Stimulated activated naive B cell treated with anti-CD40 and anti-IgM and Interleukin-4, amounts not matched to agents 10 μg/mL and 1 μg/mL and 100 μg/mL, for 72 hours (primary cell): Measurements from ENCODE around the gene GPATCH11.

Source experiments
- ATAC-seq, 2 donors: fragments of 150-1000 bp; cut with Tn5 transposase; replicated peaks; 2 replicates each; pipeline ENCODE4 v1.10.0; 2021; ENCODE audit warnings: moderate library complexity in 1 of 2
- DNase-seq: peaks from one replicate; pipeline ENCODE4 v3.0.0; 2021
- H3K27ac Mint-ChIP-seq: one replicate; pipeline ENCODE4 v1.8.0; 2022; ENCODE audit warnings: mild to moderate bottlenecking, mixed read lengths
- H3K27me3 Mint-ChIP-seq, 2 donors: one replicate each; pipeline ENCODE4 v1.8.0; 2022; ENCODE audit warnings: mixed read lengths in 2 of 2
- H3K36me3 Mint-ChIP-seq, 2 donors: one replicate each; pipeline ENCODE4 v1.8.0; 2022; ENCODE audit warnings: mixed read lengths in 2 of 2, mild to moderate bottlenecking in 1 of 2
- H3K4me1 Mint-ChIP-seq, 2 donors: one replicate each; pipeline ENCODE4 v1.8.0; 2022; ENCODE audit warnings: mixed read lengths in 2 of 2, mild to moderate bottlenecking in 1 of 2
- H3K4me3 Mint-ChIP-seq, 2 donors: one replicate each; pipeline ENCODE4 v1.8.0; 2022; ENCODE audit warnings: mild to moderate bottlenecking in 2 of 2, mixed read lengths in 2 of 2, moderate library complexity in 1 of 2
- H3K9me3 Mint-ChIP-seq, 2 donors: one replicate each; pipeline ENCODE4 v1.8.0; 2022; ENCODE audit warnings: mixed read lengths in 2 of 2, mild to moderate bottlenecking in 1 of 2

The GPATCH11 gene

DNA sequence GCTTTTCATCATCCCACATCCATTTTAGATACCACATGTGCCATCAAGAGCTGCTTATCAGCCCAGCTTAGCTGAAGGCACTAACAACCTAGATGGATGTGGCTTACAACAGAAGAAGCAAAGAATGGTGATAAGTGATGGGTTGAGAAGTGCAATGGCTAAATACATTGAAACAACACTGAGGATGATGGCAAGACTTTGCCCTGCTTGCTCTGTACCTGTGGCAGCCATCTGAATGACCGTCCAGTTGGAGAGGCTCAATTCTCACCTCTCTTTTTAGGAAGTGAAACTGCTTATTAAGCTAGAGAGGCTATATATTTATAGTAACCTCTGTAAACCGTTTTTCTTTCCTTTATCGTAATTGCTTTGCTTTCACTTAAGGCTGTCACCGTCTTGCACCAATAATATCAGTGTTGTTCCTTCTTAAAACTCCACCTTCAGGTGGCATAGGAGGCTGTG, 5.7 kb downstream of the GPATCH11 start:
- Mint-ChIP-seq H3K9me3 (no peaks in the 10 kb centered on the region), H3K4me1 (peaks cover 29 to 57% of the 10 kb centered on the region in 2 donors), H3K27me3 (no peaks in the 10 kb centered on the region), H3K4me3 (peak overlapping the region; percentile 28 to 43), H3K36me3 (peaks cover 28 to 32% of the 10 kb centered on the region in 2 donors), H3K27ac (peak overlapping the region; percentile 52)
- ATAC-seq (peak; percentile 92 to 93), DNase-seq (peak; percentile 27)

DNA sequence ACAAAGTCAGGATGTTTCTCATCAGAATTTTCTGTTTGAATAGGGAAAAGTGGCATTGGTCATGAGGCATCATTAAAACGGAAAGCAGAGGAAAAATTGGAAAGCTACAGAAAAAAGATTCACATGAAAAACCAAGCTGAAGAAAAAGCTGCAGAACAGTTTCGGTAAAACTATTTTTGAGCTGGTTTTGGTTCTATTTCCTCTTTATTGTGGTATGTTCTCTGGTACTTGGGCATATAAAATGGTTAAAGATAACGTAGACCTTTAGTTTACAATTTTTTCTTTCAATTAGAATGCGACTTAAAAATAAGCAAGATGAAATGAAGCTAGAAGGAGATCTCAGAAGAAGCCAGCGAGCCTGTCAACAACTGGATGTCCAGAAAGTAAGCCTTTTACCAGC, 7.6 kb downstream of the GPATCH11 start:
- peaks cover 27 to 67% of the 10 kb centered on the region in 2 donors for H3K4me1 Mint-ChIP-seq
- peaks cover 34 to 41% of the 10 kb centered on the region in 2 donors for H3K36me3 Mint-ChIP-seq
- peak overlapping the region; percentile 80 for H3K27ac Mint-ChIP-seq
- no peaks in the 10 kb centered on the region for H3K9me3 Mint-ChIP-seq
- no peaks in the 10 kb centered on the region for H3K27me3 Mint-ChIP-seq
- ATAC-seq (peak; percentile 57 to 67), DNase-seq (no peak)
- H3K4me3 Mint-ChIP-seq = peak overlapping the region; percentile 70 to 82

DNA sequence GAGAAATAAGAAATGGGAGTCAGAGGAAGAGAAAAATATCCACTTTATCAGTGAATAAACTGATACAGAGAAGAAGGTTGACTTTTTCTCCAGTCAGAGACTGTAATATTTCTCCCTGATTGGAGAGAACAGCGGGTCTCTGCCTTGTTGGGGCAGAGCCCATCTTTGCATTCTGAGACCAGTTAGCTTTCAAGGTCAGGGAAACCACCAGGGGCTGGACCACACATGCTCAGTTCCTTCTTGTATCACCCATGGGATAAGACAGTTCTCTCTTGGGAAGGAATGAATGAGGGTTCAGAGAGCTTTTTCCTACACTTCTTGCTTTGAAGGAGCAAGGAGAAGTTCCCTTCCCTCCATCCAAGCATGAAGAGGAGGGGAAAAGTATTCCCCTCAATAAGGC, 12.2 kb downstream of the GPATCH11 start:
- Mint-ChIP-seq H3K4me1 (peaks cover 13 to 33% of the 10 kb centered on the region in 2 donors), H3K27ac (peak overlapping the region; percentile 52), H3K9me3 (no peaks in the 10 kb centered on the region), H3K27me3 (no peaks in the 10 kb centered on the region), H3K36me3 (peaks cover 42 to 57% of the 10 kb centered on the region in 2 donors), H3K4me3 (no peak overlapping the region)
- peak; percentile 63 to 72 for ATAC-seq
- DNase-seq = no peak

DNA sequence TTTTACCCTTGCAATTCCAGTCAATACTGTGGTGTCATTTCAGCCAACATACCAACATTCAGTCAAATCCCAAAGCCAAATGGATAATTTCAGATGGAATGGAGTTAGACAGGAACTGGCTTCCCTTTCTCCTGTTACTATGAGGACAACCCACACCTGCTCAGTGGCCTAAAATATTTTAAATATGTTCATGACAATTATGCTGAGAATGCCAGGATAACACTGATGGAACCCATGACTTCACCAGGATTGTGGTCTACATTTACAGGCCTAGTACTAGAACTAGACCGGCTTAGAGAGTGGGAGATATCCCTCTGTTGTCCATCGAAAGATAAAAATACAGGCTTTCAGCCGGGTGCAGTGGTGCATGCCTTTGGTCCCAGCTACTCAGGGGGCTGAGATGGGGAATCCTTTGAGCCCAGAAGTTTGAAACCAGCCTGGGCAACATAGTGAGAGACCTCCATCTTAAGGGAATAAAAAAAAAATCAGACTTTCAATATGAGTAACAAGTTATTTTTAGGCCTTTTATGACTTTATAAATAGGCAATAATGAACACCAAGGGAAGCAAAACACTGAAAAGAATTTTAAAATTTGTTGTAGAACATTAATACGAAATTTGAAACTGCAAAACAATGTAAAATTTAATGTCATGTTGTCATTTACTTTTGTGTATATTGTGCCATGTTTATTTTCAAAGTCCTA, 14.2 kb downstream of the GPATCH11 start:
- peaks cover 9 to 20% of the 10 kb centered on the region in 2 donors for H3K4me1 Mint-ChIP-seq
- H3K9me3 Mint-ChIP-seq = no peaks in the 10 kb centered on the region
- no peak overlapping the region for H3K27ac Mint-ChIP-seq
- peaks cover 39 to 58% of the 10 kb centered on the region in 2 donors for H3K36me3 Mint-ChIP-seq
- H3K4me3 Mint-ChIP-seq = no peak overlapping the region
- H3K27me3 Mint-ChIP-seq = no peaks in the 10 kb centered on the region
- ATAC-seq (no peak), DNase-seq (no peak)

DNA sequence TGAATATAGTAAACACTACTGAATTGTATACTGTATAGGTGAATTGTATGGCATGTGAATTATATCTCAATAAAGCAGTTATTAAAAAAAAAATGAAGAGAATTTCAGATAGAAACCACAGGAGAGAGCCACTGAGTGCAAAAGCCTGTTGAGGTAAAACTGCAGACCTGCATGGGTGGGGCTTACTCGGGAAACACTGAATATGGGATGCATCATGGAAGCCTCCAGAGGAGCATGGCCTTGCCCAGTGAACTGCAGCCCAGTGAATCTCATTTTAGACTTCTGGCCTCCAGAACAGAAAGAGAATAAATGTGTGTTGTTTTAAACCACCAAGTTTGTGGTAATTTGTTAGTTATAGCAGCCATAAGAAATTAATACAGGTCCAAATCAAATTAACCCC, 15.7 kb downstream of the GPATCH11 start:
- H3K27ac Mint-ChIP-seq = no peak overlapping the region
- H3K9me3 Mint-ChIP-seq = no peaks in the 10 kb centered on the region
- H3K27me3 Mint-ChIP-seq = no peaks in the 10 kb centered on the region
- ATAC-seq = no peak
- no peak overlapping the region for H3K4me3 Mint-ChIP-seq
- peaks cover 31 to 60% of the 10 kb centered on the region in 2 donors for H3K36me3 Mint-ChIP-seq
- DNase-seq = no peak
- H3K4me1 Mint-ChIP-seq = peaks cover 7 to 14% of the 10 kb centered on the region in 2 donors

DNA sequence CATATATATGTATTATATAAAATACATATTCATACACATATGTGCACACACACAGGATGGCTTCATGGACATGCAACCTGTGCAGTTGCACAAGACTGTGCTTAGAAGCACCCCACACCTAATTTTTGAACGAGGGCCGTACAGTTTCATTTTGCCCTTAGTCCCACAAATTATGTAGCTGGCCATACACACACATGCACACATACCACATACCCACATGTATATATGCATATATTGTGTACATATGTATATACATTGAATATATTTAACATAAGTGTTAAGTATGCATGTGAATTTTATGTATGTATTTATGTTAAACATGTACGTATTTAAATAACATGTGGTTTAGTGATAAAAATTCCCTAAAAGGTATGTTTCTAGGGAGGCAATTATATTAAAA, 18.3 kb downstream of the GPATCH11 start:
- H3K4me3 Mint-ChIP-seq = no peak overlapping the region
- no peak for ATAC-seq

DNA sequence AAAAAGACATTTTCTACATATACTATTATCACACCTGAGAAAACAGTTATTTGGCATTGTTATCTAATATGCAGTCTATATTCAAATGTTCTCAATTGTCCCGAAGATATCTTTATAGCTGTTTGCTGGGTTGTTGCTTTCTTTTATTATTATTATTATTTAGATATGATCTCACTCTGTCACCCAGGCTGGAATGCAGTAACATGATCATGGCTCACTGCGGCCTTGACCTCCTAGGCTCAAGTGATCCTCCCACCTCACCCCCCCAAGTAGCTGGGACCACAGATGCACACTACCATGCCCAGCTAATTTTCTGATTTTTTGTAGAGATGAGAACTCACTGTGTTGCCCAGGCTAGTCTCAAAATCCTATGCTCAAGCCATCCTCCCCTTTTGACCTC, 19.9 kb downstream of the GPATCH11 start:
- no peak for DNase-seq
- ATAC-seq = no peak
- Mint-ChIP-seq H3K4me3 (no peak overlapping the region), H3K4me1 (peaks cover 0 to 5% of the 10 kb centered on the region in 2 donors), H3K27ac (no peak overlapping the region), H3K9me3 (no peaks in the 10 kb centered on the region), H3K27me3 (no peaks in the 10 kb centered on the region), H3K36me3 (peaks cover 32 to 65% of the 10 kb centered on the region in 2 donors)

More for the DNA sequence above, 18.3 kb downstream of the GPATCH11 start:
- H3K9me3 Mint-ChIP-seq = no peaks in the 10 kb centered on the region
- no peaks in the 10 kb centered on the region for H3K27me3 Mint-ChIP-seq
- peaks cover 0 to 6% of the 10 kb centered on the region in 2 donors for H3K4me1 Mint-ChIP-seq
- H3K36me3 Mint-ChIP-seq = peaks cover 30 to 62% of the 10 kb centered on the region in 2 donors
- H3K27ac Mint-ChIP-seq = no peak overlapping the region
- DNase-seq = no peak

DNA sequence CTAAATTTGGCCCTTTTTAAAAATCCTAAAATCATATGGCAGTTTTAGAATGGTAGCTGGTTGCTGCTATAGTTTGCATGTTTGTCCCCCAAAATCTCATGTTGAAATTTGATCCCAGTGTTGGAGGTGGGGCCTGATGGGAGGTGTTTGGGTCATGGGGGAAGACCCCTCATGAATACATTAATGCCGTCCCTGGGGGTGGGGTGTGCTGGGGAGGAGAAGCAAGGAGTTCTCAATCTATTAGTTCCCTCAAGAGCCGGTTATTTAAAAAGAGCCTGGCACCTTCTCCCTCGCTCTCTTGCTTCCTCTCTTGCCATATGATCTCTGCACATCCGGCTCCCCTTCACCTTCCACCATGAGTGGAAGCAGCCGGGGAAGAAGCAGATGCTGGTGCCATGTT, 20.8 kb downstream of the GPATCH11 start:
- ATAC-seq = no peak
- H3K9me3 Mint-ChIP-seq = no peaks in the 10 kb centered on the region
- no peak for DNase-seq
- H3K36me3 Mint-ChIP-seq = peaks cover 25 to 56% of the 10 kb centered on the region in 2 donors
- no peak overlapping the region for H3K4me3 Mint-ChIP-seq
- H3K27ac Mint-ChIP-seq = no peak overlapping the region
- H3K27me3 Mint-ChIP-seq = no peaks in the 10 kb centered on the region
- peaks cover 0 to under 1% of the 10 kb centered on the region in 2 donors for H3K4me1 Mint-ChIP-seq

DNA sequence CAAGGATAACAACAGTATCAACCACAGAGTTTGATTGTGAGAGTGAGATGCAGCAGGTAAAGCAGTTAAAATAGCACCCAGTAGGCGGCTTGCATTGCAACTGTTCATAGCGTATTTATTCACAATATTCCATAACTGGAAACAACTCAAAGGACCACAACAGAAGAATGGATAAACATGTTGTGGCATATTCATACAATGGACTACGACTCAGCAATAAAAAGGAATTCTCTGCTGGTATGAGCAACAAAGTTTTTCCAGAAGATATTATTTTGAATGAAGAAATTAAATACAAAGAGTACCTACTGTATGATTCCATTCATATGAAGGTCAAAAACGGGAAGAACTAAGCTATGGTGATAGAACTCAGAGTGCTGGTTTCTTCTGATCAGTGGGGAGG, 25.2 kb downstream of the GPATCH11 start:
- peaks cover 14 to 51% of the 10 kb centered on the region in 2 donors for H3K36me3 Mint-ChIP-seq
- H3K27me3 Mint-ChIP-seq = no peaks in the 10 kb centered on the region
- H3K9me3 Mint-ChIP-seq = no peaks in the 10 kb centered on the region
- no peak for ATAC-seq
- no peak overlapping the region for H3K4me3 Mint-ChIP-seq
- no peaks in the 10 kb centered on the region for H3K4me1 Mint-ChIP-seq
- no peak for DNase-seq
- H3K27ac Mint-ChIP-seq = no peak overlapping the region

DNA sequence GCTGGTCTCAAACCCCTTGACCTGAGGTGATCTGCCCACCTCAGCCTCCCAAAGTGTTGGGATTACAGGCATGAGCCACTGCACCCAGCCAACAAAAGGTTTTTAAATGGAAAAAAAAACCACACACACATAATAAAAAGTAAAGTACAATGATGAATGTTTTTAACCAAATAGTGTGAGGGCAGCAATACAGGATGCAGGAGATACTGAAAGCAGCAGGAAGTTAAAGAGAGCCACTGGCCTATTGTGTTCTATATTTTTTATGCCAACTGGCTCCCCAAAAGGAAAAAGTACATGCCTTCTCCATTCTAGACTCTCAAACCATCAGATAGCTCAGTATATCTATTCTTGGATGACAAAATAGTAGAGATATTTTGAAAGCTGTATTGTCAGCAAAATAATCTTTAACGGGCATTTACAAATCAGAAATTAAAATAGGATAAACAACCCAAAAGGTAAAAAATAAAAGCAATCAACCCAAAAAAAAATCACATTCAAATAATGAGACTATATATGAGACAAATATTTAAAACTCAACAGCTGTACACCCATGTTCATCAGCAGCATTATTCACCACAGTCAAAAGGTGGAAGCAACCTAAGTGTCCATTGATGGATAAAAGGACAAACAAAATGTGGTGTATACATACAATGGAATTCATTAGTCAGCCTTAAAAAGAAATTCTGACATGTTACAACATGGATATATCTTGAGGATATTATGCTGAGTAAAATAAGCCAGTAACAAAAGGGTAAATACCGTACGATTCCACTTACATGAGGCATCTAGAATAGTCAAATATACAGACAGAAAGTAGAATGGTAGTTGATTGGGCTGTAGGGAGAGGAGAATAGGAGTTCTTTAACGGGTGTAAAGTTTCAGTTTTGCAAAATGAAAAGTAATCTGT, 26.2 kb downstream of the GPATCH11 start:
- Mint-ChIP-seq H3K4me1 (no peaks in the 10 kb centered on the region), H3K9me3 (no peaks in the 10 kb centered on the region), H3K27ac (no peak overlapping the region), H3K4me3 (no peak overlapping the region), H3K27me3 (no peaks in the 10 kb centered on the region), H3K36me3 (peaks cover 10 to 42% of the 10 kb centered on the region in 2 donors)
- DNase-seq (no peak), ATAC-seq (no peak)

DNA sequence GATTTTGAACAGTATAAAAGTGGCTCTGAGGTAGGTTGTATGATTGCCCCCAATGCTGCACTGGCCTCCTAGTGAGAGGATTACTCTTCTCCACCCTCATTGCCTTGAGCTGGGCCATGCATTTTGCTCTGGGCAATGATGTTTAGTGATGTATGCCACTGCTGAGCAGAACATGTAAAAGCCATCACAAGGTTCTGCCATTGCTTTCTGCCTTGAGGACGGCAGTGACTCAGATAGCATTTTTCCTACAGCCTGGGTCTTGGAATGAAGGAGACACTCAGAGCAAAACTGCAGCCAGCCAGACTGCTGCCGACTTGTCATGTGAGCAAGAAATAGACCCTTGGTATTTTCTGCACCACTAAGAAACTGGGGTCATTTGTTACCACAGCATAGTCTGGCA, 27.6 kb downstream of the GPATCH11 start:
- H3K27me3 Mint-ChIP-seq = no peaks in the 10 kb centered on the region
- no peak overlapping the region for H3K27ac Mint-ChIP-seq
- peaks cover 14 to 44% of the 10 kb centered on the region in 2 donors for H3K36me3 Mint-ChIP-seq
- H3K4me3 Mint-ChIP-seq = no peak overlapping the region
- ATAC-seq (no peak), DNase-seq (no peak)
- no peaks in the 10 kb centered on the region for H3K9me3 Mint-ChIP-seq
- no peaks in the 10 kb centered on the region for H3K4me1 Mint-ChIP-seq

DNA sequence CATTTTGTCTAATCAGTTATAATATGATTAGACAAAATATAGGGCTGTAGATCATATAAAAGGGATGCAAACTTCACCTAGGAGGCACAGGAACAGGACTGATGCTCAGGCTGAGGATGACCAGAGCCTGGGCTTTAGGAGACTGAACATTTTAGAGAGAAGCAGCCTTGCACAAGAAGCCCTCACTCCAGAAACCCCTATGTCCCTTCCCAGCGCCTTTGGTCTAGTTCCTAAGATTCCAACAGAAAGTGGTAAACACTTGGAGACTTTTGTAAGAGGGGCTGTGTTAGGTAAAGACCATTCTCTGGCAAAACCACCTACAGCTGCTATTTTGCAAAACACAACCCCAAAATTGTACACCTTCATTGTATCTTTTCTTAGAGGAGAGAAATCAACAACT, 33.2 kb downstream of the GPATCH11 start:
- H3K36me3 Mint-ChIP-seq = peaks cover 34 to 47% of the 10 kb centered on the region in 2 donors
- H3K27me3 Mint-ChIP-seq = no peaks in the 10 kb centered on the region
- no peaks in the 10 kb centered on the region for H3K4me1 Mint-ChIP-seq
- DNase-seq (no peak), ATAC-seq (no peak)
- H3K9me3 Mint-ChIP-seq = no peaks in the 10 kb centered on the region
- H3K27ac Mint-ChIP-seq = peak overlapping the region; percentile 14
- H3K4me3 Mint-ChIP-seq = no peak overlapping the region

DNA sequence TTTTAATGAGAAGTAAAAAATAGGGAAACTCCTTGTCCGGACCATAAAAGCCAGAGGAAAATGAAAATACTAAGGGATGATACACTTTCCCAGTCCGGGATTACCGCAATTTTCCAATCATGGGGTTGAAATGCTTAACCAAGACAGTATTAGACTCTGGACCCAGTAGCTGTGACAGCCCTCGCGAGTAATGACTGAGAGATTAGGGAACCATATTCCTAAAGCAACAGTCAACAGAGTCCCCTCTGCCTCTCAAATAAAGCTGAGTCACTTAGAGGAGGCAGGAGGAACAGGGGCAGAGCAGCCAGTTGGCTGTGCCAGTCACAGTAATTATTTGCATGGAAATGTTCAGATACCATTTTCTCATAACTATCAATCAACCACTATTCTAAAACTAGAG, 34.8 kb downstream of the GPATCH11 start:
- Mint-ChIP-seq H3K27me3 (no peaks in the 10 kb centered on the region), H3K27ac (no peak overlapping the region), H3K4me3 (no peak overlapping the region), H3K36me3 (peaks cover 38 to 50% of the 10 kb centered on the region in 2 donors), H3K9me3 (no peaks in the 10 kb centered on the region), H3K4me1 (no peaks in the 10 kb centered on the region)
- ATAC-seq = no peak
- DNase-seq = no peak

DNA sequence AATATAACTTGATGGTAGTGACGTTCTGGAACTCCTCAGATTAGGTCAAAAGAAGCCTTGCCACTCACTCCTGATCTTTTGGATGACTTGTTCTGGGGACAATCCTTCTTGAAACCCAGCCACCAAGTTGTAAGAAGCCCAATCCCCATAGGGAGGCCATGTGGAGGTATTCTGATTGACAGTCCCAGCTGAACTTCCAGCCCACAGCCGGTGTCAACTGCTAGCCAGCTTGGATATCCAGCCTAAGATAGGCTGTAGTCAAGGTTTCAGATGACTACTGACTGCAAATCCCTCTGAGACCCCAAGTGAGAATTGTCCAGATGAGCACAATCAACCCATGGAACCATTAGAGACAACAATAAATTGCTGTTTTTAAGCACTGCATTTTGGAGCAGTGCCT, 41.1 kb downstream of the GPATCH11 start:
- ATAC-seq (no peak), DNase-seq (no peak)
- Mint-ChIP-seq H3K4me3 (no peak overlapping the region), H3K36me3 (peaks cover 48 to 63% of the 10 kb centered on the region in 2 donors), H3K4me1 (no peaks in the 10 kb centered on the region), H3K27me3 (no peaks in the 10 kb centered on the region), H3K27ac (no peak overlapping the region), H3K9me3 (no peaks in the 10 kb centered on the region)
